Hepatocyte (in vitro differentiated cells): ENCODE measurements around the gene METAP1D.
A peak's percentile ranks its signal among the peaks of the same experiment; 100 is the strongest.

ENCODE experiments used
- CTCF ChIP-seq: fragments of 200-600 bp; sonication (generic); IDR thresholded peaks from 2 replicates; pipeline ENCODE4 v1.5.1; 2016; ENCODE audit warnings: antibody characterized with exemption, mild to moderate bottlenecking; ENCODE audit not compliant: poor library complexity
- EZH2 ChIP-seq: fragments of 200-600 bp; sonication (generic); IDR thresholded peaks from 2 replicates; pipeline ENCODE4 v1.6.1; 2016; ENCODE audit warnings: antibody characterized with exemption, mild to moderate bottlenecking, borderline replicate concordance

GRCh38 chr2:172079838-172080640, 80.3 kb downstream of the METAP1D start:
- TF ChIP-seq EZH2 (peak; percentile 84), CTCF (no peak)
